ENCODE results near the gene QDPR.
A peak's percentile ranks its signal among the peaks of the same experiment; 100 is the strongest.

QDPR gene

GRCh38 chr4:17504081-17504480 is 7.8 kb downstream of the QDPR start:
- TF ChIP-seq, protein P1, sequence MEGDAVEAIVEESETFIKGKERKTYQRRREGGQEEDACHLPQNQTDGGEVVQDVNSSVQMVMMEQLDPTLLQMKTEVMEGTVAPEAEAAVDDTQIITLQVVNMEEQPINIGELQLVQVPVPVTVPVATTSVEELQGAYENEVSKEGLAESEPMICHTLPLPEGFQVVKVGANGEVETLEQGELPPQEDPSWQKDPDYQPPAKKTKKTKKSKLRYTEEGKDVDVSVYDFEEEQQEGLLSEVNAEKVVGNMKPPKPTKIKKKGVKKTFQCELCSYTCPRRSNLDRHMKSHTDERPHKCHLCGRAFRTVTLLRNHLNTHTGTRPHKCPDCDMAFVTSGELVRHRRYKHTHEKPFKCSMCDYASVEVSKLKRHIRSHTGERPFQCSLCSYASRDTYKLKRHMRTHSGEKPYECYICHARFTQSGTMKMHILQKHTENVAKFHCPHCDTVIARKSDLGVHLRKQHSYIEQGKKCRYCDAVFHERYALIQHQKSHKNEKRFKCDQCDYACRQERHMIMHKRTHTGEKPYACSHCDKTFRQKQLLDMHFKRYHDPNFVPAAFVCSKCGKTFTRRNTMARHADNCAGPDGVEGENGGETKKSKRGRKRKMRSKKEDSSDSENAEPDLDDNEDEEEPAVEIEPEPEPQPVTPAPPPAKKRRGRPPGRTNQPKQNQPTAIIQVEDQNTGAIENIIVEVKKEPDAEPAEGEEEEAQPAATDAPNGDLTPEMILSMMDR (IDR thresholded peaks at IDR 0.05; ENCODE audit: insufficient read depth, low read depth, low read length, missing control alignments), result no peak
- DNase-seq (ENCODE audit: low read depth), result no peak
- H3K4me3 ChIP-seq (ENCODE audit: low read length), result no peak overlapping the region

- peak; percentile 73 for DNase-seq (ENCODE audit: low read depth)
- TF ChIP-seq, protein P1 (IDR thresholded peaks at IDR 0.05; ENCODE audit: insufficient read depth, low read depth, low read length, missing control alignments), result no peak
These were observed 9.1 kb downstream of the QDPR start for GRCh38 chr4:17502756-17503155.

GRCh38 chr4:17500574-17500973 is 11.3 kb downstream of the QDPR start:
- no peak overlapping the region for H3K4me3 ChIP-seq (ENCODE audit: low read length)
- no peak for DNase-seq (ENCODE audit: low read depth)
- TF ChIP-seq, protein P1 (IDR thresholded peaks at IDR 0.05; ENCODE audit: insufficient read depth, low read depth, low read length, missing control alignments), result no peak

More at GRCh38 chr4:17502756-17503155, 9.1 kb downstream of the QDPR start:
- H3K4me3 ChIP-seq (ENCODE audit: low read length), result no peak overlapping the region

- no peak for DNase-seq (ENCODE audit: low read depth)
- TF ChIP-seq, protein P1 (IDR thresholded peaks at IDR 0.05; ENCODE audit: insufficient read depth, low read depth, low read length, missing control alignments), result no peak
- no peak overlapping the region for H3K4me3 ChIP-seq (ENCODE audit: low read length)
These were observed 13.9 kb downstream of the QDPR start for GRCh38 chr4:17497890-17498523.

DNA sequence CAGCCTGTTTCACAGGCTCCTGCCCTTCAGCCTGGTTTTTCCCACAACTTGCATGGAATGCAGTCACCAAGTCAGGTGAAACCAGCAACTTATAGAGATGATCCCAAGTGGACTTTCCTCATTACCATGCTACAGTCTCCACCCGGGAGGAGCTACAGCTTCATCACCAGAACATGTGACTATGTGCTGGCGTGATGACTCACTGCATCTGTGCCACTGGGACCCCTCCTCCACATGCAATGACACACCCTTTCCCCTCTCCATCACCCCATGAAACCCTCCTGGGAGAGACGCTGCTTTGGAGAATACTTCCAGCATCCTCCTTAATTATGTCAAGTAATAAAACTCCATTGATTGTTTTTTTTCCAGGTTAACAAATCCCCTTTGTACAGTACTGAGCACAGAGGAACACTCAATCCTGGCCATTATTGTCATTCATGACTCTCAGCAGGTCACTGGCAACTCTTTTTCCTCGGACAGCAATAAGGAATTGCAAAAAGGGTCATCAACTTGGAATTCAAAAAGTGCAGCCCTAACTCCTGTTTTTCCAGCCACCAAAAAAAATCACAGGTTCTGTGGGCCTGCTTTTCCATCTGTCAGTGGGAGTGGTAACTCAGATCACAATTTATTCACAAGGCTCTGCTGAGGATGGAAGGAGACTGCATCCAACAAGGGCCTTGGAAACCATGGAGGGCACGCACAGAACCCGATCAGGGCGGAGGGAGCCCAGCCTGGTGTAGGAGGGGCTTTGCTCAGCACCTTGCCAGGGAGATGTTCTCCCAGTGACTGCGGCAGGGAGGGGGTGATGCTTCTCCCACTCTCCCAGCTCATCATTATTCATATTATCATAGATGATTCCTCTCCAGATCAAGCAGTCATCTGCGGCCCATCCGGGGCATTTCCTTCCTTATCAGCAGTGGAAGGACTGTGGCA is 17.4 kb downstream of the QDPR start:
- peak; percentile 71 for DNase-seq (ENCODE audit: low read depth)
- TF ChIP-seq, protein P1 (IDR thresholded peaks at IDR 0.05; ENCODE audit: insufficient read depth, low read depth, low read length, missing control alignments), result no peak
- H3K4me3 ChIP-seq (ENCODE audit: low read length), result no peak overlapping the region

- DNase-seq (ENCODE audit: low read depth), result no peak
- H3K4me3 ChIP-seq (ENCODE audit: low read length), result no peak overlapping the region
- TF ChIP-seq, protein P1 (IDR thresholded peaks at IDR 0.05; ENCODE audit: insufficient read depth, low read depth, low read length, missing control alignments), result no peak
These were observed 18.3 kb downstream of the QDPR start for GRCh38 chr4:17493619-17494018.

All from epithelial cell of esophagus (primary cell).